Ovary (tissue), 3 donors: ENCODE measurements around the gene RAET1G.
"Not testable (repeated sequence)": the region's sequence is repeated elsewhere in the genome, so short reads cannot be mapped to it uniquely, and the experiment has no call there.

Experiments
- EP300 ChIP-seq: sonication (generic); formaldehyde crosslinking; IDR thresholded peaks from one replicate; pipeline ENCODE4 v1.6.1; 2017; ENCODE audit warnings: antibody characterized with exemption
- POLR2A ChIP-seq: fragments of 450-650 bp; IDR thresholded peaks from one replicate; pipeline ENCODE4 v1.6.1; 2017; ENCODE audit warnings: antibody characterized with exemption, mild to moderate bottlenecking, moderate library complexity
- TF ChIP-seq, protein P1 (sequence below), 3 donors: fragments of 450-650 bp in 2 of 3; fragments of 200-600 bp in 1 of 3; IDR thresholded peaks; one replicate each; pipeline versions ENCODE4 v1.5.1 to v1.8.0; 2016 to 2022; ENCODE audit warnings: antibody characterized with exemption in 3 of 3, mild to moderate bottlenecking in 1 of 3
- donor health status: DM: no; HTN: no; CAD: no.

DNA sequence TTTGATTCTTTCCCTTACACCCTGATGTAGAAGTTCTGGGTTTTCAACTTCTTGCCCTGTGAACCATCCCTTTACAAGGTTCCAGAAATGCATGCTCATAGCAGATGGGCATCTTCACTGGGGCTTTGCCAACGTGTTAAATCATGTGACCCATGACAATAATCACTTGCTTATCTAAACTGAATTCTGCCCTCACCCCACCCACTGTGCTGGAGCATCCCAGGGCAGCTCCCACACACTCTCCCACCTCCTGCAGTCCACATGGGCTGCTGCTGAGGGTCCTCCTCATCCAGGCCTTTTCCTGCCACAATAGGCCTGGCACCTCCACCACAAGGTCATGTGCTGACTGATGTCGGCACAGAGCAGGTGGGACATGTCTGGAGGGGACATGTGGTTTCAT, 45.1 kb upstream of the RAET1G start:
- TF ChIP-seq POLR2A, EP300: not testable (repeated sequence)
- TF ChIP-seq, protein P1, sequence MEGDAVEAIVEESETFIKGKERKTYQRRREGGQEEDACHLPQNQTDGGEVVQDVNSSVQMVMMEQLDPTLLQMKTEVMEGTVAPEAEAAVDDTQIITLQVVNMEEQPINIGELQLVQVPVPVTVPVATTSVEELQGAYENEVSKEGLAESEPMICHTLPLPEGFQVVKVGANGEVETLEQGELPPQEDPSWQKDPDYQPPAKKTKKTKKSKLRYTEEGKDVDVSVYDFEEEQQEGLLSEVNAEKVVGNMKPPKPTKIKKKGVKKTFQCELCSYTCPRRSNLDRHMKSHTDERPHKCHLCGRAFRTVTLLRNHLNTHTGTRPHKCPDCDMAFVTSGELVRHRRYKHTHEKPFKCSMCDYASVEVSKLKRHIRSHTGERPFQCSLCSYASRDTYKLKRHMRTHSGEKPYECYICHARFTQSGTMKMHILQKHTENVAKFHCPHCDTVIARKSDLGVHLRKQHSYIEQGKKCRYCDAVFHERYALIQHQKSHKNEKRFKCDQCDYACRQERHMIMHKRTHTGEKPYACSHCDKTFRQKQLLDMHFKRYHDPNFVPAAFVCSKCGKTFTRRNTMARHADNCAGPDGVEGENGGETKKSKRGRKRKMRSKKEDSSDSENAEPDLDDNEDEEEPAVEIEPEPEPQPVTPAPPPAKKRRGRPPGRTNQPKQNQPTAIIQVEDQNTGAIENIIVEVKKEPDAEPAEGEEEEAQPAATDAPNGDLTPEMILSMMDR (IDR thresholded peaks at IDR 0.05), result not testable (repeated sequence)
